Measurements from ENCODE around the gene MTR.

The MTR gene

DNA sequence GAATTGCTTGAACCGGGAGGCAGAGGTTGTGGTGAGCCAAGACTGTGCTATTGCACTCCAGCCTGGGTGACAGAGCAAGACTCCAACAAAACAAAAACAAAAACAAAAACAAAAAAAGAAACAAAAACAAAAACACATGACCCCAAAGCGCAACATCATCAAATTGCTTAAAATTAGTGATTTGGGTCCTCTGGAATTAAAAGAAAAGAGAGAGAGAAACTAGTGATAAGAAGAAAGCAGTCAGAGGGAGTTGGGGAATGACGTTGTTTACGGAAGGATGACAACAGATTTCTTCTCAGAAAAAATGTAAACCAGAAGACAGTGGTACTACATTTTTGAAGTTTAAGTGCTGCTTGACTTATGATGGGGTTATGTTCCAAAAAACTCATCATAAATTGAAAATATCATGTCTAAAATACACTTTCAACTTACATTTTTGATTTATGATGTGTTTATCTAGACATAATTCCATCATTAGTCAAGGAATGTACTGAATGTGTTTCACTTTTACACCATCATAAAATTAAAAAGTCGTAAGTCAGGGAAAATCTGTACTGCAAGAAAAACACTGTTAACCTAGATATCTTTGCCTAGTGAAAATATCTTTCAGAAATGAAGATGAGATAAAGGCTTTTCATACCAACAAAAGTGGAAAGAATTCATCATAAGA, 121.2 kb downstream of the MTR start:
- Histone ChIP-seq H3K9me3 (no peaks in the 10 kb centered on the region; the same call in 1 of the 2 replicates), H3K4me1 (no peaks in the 10 kb centered on the region), H3K4me3 (no peak overlapping the region), H3K36me3 (replicated peaks) (no peaks in the 10 kb centered on the region), H3K27me3 (ENCODE audit: low read depth) (no peaks in the 10 kb centered on the region)
- DNase-seq (ENCODE audit: low spot score in 2 of 2), result no peak
- in situ Hi-C loops (cut with MboI; ENCODE audit: low sequenced_read_pairs), result no loop called here

DNA sequence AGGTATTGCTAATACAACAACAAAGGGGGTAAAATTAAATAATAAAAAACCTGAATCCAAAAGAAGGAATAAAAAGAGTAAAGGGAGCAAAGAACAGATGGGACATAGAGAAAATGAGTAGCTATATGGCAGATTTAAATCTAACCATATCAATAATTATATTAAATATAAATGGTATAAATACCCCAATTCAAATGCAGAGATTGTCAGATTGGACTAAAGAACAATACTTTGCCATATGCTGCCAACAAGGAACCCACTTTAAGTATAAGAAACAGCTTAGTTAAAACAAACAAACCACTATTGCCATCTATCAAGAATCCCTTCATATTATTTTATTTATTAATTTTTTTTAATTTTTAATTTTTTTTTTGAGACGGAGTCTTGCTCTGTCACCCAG, 122.4 kb downstream of the MTR start:
- no peak overlapping the region for H3K4me3 ChIP-seq
- in situ Hi-C loops (cut with MboI; ENCODE audit: low sequenced_read_pairs), result no loop called here
- no peaks in the 10 kb centered on the region; the same call in 1 of the 2 replicates for H3K9me3 ChIP-seq
- no peak for DNase-seq (ENCODE audit: low spot score in 2 of 2)
- no peaks in the 10 kb centered on the region for H3K36me3 ChIP-seq (replicated peaks)
- no peaks in the 10 kb centered on the region for H3K27me3 ChIP-seq (ENCODE audit: low read depth)
- H3K4me1 ChIP-seq, result no peaks in the 10 kb centered on the region

GRCh38 chr1:236920286-236920894, 125.3 kb downstream of the MTR start:
- in situ Hi-C loops (cut with MboI; ENCODE audit: low sequenced_read_pairs), result no loop called here
- Histone ChIP-seq H3K4me1 (no peaks in the 10 kb centered on the region), H3K36me3 (replicated peaks) (no peaks in the 10 kb centered on the region), H3K9me3 (no peaks in the 10 kb centered on the region; the same call in 1 of the 2 replicates), H3K27me3 (ENCODE audit: low read depth) (no peaks in the 10 kb centered on the region), H3K4me3 (no peak overlapping the region)
- no peak for DNase-seq (ENCODE audit: low spot score in 2 of 2)

GRCh38 chr1:236921610-236922009, 126.5 kb downstream of the MTR start:
- no peaks in the 10 kb centered on the region for H3K36me3 ChIP-seq (replicated peaks)
- no peaks in the 10 kb centered on the region for H3K4me1 ChIP-seq
- in situ Hi-C loops (cut with MboI; ENCODE audit: low sequenced_read_pairs), result no loop called here
- no peak for DNase-seq (ENCODE audit: low spot score in 2 of 2)
- H3K27me3 ChIP-seq (ENCODE audit: low read depth), result no peaks in the 10 kb centered on the region
- H3K4me3 ChIP-seq, result no peak overlapping the region
- H3K9me3 ChIP-seq, result no peaks in the 10 kb centered on the region; the same call in 1 of the 2 replicates

DNA sequence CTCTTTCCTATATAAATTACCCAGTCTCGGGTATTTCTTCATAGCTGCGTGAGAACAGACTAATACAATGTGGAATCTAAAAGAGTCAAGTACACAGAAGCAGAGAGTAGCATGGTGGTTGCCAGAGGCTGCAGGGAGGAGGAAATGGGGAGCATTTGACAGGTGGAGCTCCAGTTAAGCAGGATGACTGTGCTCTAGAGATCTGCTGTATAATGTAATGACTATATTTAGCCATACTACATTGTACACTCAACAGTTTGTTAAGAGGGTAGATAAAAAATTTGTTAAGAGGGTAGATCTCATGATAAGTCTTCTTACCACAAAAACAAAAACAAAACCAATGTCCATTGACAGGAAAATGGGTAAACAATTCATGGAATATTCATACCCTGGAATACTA, 127.1 kb downstream of the MTR start:
- H3K4me3 ChIP-seq, result no peak overlapping the region
- H3K27me3 ChIP-seq (ENCODE audit: low read depth), result no peaks in the 10 kb centered on the region
- H3K9me3 ChIP-seq, result no peaks in the 10 kb centered on the region; the same call in 1 of the 2 replicates
- DNase-seq (ENCODE audit: low spot score in 2 of 2), result no peak
- in situ Hi-C loops (cut with MboI; ENCODE audit: low sequenced_read_pairs), result no loop called here
- H3K36me3 ChIP-seq (replicated peaks), result no peaks in the 10 kb centered on the region
- no peaks in the 10 kb centered on the region for H3K4me1 ChIP-seq

DNA sequence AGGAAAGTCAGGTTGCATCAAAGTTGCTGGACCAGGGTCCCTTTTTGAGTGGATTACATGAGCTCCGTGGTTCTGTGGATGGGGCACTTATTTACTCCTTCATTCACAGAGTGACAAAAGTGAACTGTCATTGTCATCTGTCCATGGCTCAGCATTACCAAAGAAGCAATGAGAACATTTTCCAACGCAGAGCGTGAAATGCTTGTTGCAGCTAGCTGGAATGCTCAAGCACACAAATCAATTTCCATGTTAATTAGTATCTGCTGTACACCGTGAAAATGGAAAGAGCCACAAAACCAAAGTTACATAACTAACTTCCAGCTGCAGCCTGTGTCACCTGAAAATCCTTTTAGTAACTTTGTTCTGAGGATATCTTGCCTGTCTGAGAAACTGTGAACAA, 130.3 kb downstream of the MTR start:
- Histone ChIP-seq H3K36me3 (replicated peaks) (no peaks in the 10 kb centered on the region), H3K4me1 (no peaks in the 10 kb centered on the region), H3K27me3 (ENCODE audit: low read depth) (no peaks in the 10 kb centered on the region), H3K9me3 (no peaks in the 10 kb centered on the region), H3K4me3 (no peak overlapping the region)
- in situ Hi-C loops (cut with MboI; ENCODE audit: low sequenced_read_pairs), result no loop called here
- no peak for DNase-seq (ENCODE audit: low spot score in 2 of 2)

DNA sequence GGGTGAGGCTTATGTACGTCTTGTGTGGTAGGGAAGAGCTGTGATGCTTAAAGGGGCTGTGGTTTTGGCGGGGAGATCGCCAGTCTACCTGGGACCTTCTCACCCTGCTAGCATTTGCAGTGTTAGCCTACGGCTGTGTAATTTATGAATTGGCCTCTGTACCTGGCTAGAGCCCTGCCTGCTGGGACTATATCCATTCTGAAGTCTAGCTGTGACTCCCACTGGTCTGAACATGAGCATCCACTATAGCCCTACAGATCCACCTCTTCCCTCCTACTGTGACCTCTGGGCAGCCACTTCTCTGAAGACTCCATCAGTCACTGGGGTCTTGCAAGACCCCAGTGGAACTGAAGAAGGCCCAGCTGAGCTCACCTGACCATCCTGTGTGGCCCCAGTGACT, 135.4 kb downstream of the MTR start:
- H3K27me3 ChIP-seq (ENCODE audit: low read depth), result no peaks in the 10 kb centered on the region
- no peaks in the 10 kb centered on the region for H3K36me3 ChIP-seq (replicated peaks)
- H3K9me3 ChIP-seq, result no peaks in the 10 kb centered on the region
- no peaks in the 10 kb centered on the region for H3K4me1 ChIP-seq
- in situ Hi-C loops (cut with MboI; ENCODE audit: low sequenced_read_pairs), result no loop called here
- DNase-seq (ENCODE audit: low spot score in 2 of 2), result no peak
- H3K4me3 ChIP-seq, result no peak overlapping the region

GRCh38 chr1:236938760-236939159, 143.7 kb downstream of the MTR start:
- Histone ChIP-seq H3K27me3 (ENCODE audit: low read depth) (no peaks in the 10 kb centered on the region), H3K36me3 (replicated peaks) (no peaks in the 10 kb centered on the region), H3K9me3 (no peaks in the 10 kb centered on the region), H3K4me3 (no peak overlapping the region), H3K4me1 (no peaks in the 10 kb centered on the region)
- DNase-seq (ENCODE audit: low spot score in 2 of 2), result no peak
- in situ Hi-C loops (cut with MboI; ENCODE audit: low sequenced_read_pairs), result no loop called here

- Histone ChIP-seq H3K36me3 (replicated peaks) (no peaks in the 10 kb centered on the region), H3K9me3 (no peaks in the 10 kb centered on the region), H3K4me1 (no peaks in the 10 kb centered on the region), H3K27me3 (ENCODE audit: low read depth) (no peaks in the 10 kb centered on the region), H3K4me3 (no peak overlapping the region)
- DNase-seq (ENCODE audit: low spot score in 2 of 2), result no peak
- in situ Hi-C loops (cut with MboI; ENCODE audit: low sequenced_read_pairs), result no loop called here
These were observed 147.3 kb downstream of the MTR start for GRCh38 chr1:236942431-236942830.

GRCh38 chr1:236944556-236944955, 149.5 kb downstream of the MTR start:
- no peaks in the 10 kb centered on the region for H3K36me3 ChIP-seq (replicated peaks)
- H3K4me3 ChIP-seq, result no peak overlapping the region
- no peaks in the 10 kb centered on the region for H3K4me1 ChIP-seq
- H3K9me3 ChIP-seq, result no peaks in the 10 kb centered on the region
- no peak for DNase-seq (ENCODE audit: low spot score in 2 of 2)
- H3K27me3 ChIP-seq (ENCODE audit: low read depth), result no peaks in the 10 kb centered on the region
- in situ Hi-C loops (cut with MboI; ENCODE audit: low sequenced_read_pairs), result no loop called here

DNA sequence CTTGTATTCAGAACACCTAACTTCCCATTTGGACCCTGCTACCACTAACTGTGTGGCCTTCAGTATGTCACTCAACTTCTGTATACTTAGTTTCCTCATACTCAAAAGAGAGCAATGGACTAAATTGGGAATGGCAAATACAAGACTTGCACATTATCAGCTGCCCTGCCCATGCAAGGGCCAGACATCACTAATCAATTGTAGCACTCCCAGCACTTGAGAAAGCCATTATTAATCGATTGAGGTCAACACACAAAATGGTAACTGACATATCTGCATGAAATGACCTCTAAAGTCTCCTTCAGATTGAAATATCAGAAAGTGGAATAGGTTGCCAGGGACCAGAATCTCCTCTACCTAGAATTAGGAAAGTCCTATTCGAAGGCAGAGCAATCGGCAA, 149.9 kb downstream of the MTR start:
- H3K27me3 ChIP-seq (ENCODE audit: low read depth), result no peaks in the 10 kb centered on the region
- no peaks in the 10 kb centered on the region for H3K4me1 ChIP-seq
- in situ Hi-C loops (cut with MboI; ENCODE audit: low sequenced_read_pairs), result no loop called here
- no peaks in the 10 kb centered on the region for H3K9me3 ChIP-seq
- DNase-seq (ENCODE audit: low spot score in 2 of 2), result no peak
- no peaks in the 10 kb centered on the region for H3K36me3 ChIP-seq (replicated peaks)
- H3K4me3 ChIP-seq, result no peak overlapping the region

GRCh38 chr1:236947794-236948193, 152.7 kb downstream of the MTR start:
- H3K4me1 ChIP-seq, result peaks cover 5% of the 10 kb centered on the region; the same call in 1 of the 2 replicates
- in situ Hi-C loops (cut with MboI; ENCODE audit: low sequenced_read_pairs), result no loop called here
- no peaks in the 10 kb centered on the region for H3K9me3 ChIP-seq
- no peak overlapping the region for H3K4me3 ChIP-seq
- no peak for DNase-seq (ENCODE audit: low spot score in 2 of 2)
- no peaks in the 10 kb centered on the region for H3K36me3 ChIP-seq (replicated peaks)
- no peaks in the 10 kb centered on the region for H3K27me3 ChIP-seq (ENCODE audit: low read depth)

GRCh38 chr1:236948381-236948780, 153.3 kb downstream of the MTR start:
- H3K9me3 ChIP-seq, result no peaks in the 10 kb centered on the region
- H3K4me1 ChIP-seq, result peaks cover 5% of the 10 kb centered on the region; the same call in 1 of the 2 replicates
- H3K36me3 ChIP-seq (replicated peaks), result no peaks in the 10 kb centered on the region
- no peak overlapping the region for H3K4me3 ChIP-seq
- in situ Hi-C loops (cut with MboI; ENCODE audit: low sequenced_read_pairs), result no loop called here
- no peak for DNase-seq (ENCODE audit: low spot score in 2 of 2)
- H3K27me3 ChIP-seq (ENCODE audit: low read depth), result no peaks in the 10 kb centered on the region

DNA sequence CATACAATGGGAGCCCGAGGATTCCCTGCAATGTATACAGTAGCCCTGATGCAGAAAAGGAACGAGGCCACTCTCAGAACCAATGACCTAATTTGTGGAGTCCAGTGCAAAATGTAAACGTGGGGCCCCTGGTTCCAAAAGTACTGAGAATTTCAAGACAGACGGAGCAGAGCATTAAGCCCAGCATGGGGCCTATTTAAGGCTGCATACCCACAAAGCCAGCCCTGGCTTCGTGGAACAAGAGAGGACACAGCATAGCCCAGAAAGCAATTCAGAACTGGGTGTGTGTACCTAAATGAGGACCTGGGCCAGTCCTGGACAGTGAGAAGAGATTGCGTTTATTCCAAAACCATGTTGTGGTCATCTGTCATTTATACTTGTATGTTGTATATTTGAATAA, 153.9 kb downstream of the MTR start:
- H3K27me3 ChIP-seq (ENCODE audit: low read depth), result no peaks in the 10 kb centered on the region
- no peaks in the 10 kb centered on the region for H3K36me3 ChIP-seq (replicated peaks)
- H3K9me3 ChIP-seq, result no peaks in the 10 kb centered on the region
- no peak overlapping the region for H3K4me3 ChIP-seq
- H3K4me1 ChIP-seq, result peaks cover 5% of the 10 kb centered on the region; the same call in 1 of the 2 replicates
- DNase-seq (ENCODE audit: low spot score in 2 of 2), result no peak
- in situ Hi-C loops (cut with MboI; ENCODE audit: low sequenced_read_pairs), result no loop called here
